B cell (primary cell): ENCODE data around the gene RCAN1. TPM values are rescaled to one million over a fixed set of nuclear protein-coding genes. Genes with fewer than 3 reads are reported as not detected.

Experiments
- ATAC-seq: fragments of 200-7000 bp; cut with Tn5 transposase; one replicate; pipeline ENCODE4 v1.10.0; 2021; ENCODE audit warnings: low read depth, mild to moderate bottlenecking, moderate number of reproducible peaks, moderate library complexity
- CTCF ChIA-PET: fragments of 350-600 bp; sonication (Branson Sonifier 250); formaldehyde crosslinking; loops from one replicate; lab custom pipeline; 2021; ENCODE audit warnings: antibody characterized with exemption, inconsistent platforms; lab: Charles Lee
- POLR2A ChIA-PET: fragments of 350-600 bp; sonication (Branson Sonifier 250); formaldehyde crosslinking; loops from one replicate; lab custom pipeline; 2021; ENCODE audit warnings: antibody characterized with exemption; lab: Charles Lee
- DNase-seq: peaks from one replicate; pipeline ENCODE4 v3.0.0; 2013
- H2AFZ ChIP-seq: 2 replicates; pipeline ENCODE4 v1.6.1; 2012; ENCODE audit warnings: mild to moderate bottlenecking, low read depth, low read length; ENCODE audit not compliant: insufficient read depth, poor library complexity, severe bottlenecking
- H3K27ac ChIP-seq, 2 donors: 1 replicate in 1 of 2; 2 replicates in 1 of 2; pipeline ENCODE4 v1.5.1; 2012 to 2013; ENCODE audit warnings: low read length in 2 of 2, mild to moderate bottlenecking in 2 of 2, moderate library complexity in 1 of 2
- H3K27me3 ChIP-seq, 4 experiments: fragments of 200-600 bp in 1 of 4; sonication (generic) in 1 of 4; replicated peaks in 1 of 4; 1 replicate in 2 of 4; 2 replicates in 2 of 4; pipeline versions ENCODE4 v1.6.1 to v1.7.0; 2013 to 2016; ENCODE audit warnings: low read length in 3 of 4, mild to moderate bottlenecking in 2 of 4, mixed read lengths in 1 of 4, moderate library complexity in 1 of 4; ENCODE audit not compliant: insufficient read depth in 4 of 4, control insufficient read depth in 3 of 4; ENCODE audit errors: control extremely low read depth in 1 of 4
- H3K36me3 ChIP-seq, 2 experiments: replicated peaks in 1 of 2; 1 replicate in 1 of 2; 2 replicates in 1 of 2; pipeline versions ENCODE4 v1.6.1 to v1.7.1; 2013; ENCODE audit warnings: low read length in 1 of 2; ENCODE audit not compliant: insufficient read depth in 2 of 2, control insufficient read depth in 1 of 2; ENCODE audit errors: control extremely low read depth in 1 of 2, extremely low read depth in 1 of 2
- H3K4me1 ChIP-seq, 2 donors: fragments of 200-600 bp in 1 of 2; sonication (generic) in 1 of 2; 1 replicate in 1 of 2; 2 replicates in 1 of 2; pipeline versions ENCODE4 v1.5.1 to v1.6.1; 2013 to 2017; ENCODE audit warnings: low read length in 2 of 2; ENCODE audit not compliant: control insufficient read depth in 2 of 2, insufficient read depth in 2 of 2
- H3K4me2 ChIP-seq: replicated peaks from 2 replicates; pipeline ENCODE3; 2012; ENCODE audit warnings: mild to moderate bottlenecking, low read depth, low read length; ENCODE audit not compliant: poor library complexity, severe bottlenecking
- H3K4me3 ChIP-seq, 5 experiments: fragments of 200-600 bp in 1 of 5; sonication (generic) in 1 of 5; 1 replicate in 3 of 5; 2 replicates in 2 of 5; pipeline versions ENCODE4 v1.5.1 to v1.7.0; 2011 to 2016; ENCODE audit warnings: low read length in 4 of 5, mild to moderate bottlenecking in 4 of 5, low read depth in 2 of 5, control low read depth in 1 of 5, moderate library complexity in 1 of 5; ENCODE audit not compliant: insufficient read depth in 1 of 5; ENCODE audit errors: control extremely low read depth in 1 of 5, extremely low read depth in 1 of 5
- H3K79me2 ChIP-seq: fragments of 200-600 bp; sonication (generic); one replicate; pipeline ENCODE4 v1.6.0; 2016; ENCODE audit warnings: low read length; ENCODE audit not compliant: control insufficient read depth, insufficient read depth
- H3K9ac ChIP-seq: fragments of 200-600 bp; sonication (generic); 2 replicates; pipeline ENCODE4 v1.6.1; 2017; ENCODE audit warnings: mild to moderate bottlenecking, low read length, moderate library complexity
- H3K9me3 ChIP-seq, 3 donors: one replicate each; pipeline versions ENCODE4 v1.6.1 to v1.7.1; 2013; ENCODE audit warnings: low read length in 2 of 3; ENCODE audit not compliant: control insufficient read depth in 2 of 3, insufficient read depth in 1 of 3; ENCODE audit errors: control extremely low read depth in 1 of 3
- H4K20me1 ChIP-seq: 2 replicates; pipeline ENCODE4 v1.6.0; 2012; ENCODE audit warnings: mild to moderate bottlenecking, low read length; ENCODE audit not compliant: insufficient read depth, control insufficient read depth, poor library complexity, severe bottlenecking
- H3K27ac Mint-ChIP-seq: one replicate; pipeline ENCODE4 v1.8.0; 2021; ENCODE audit warnings: mixed read lengths
- H3K27me3 Mint-ChIP-seq: one replicate; pipeline ENCODE4 v1.8.0; 2021; ENCODE audit warnings: mixed read lengths
- H3K4me1 Mint-ChIP-seq: one replicate; pipeline ENCODE4 v1.8.0; 2021; ENCODE audit warnings: mixed read lengths
- H3K4me3 Mint-ChIP-seq: one replicate; pipeline ENCODE4 v1.8.0; 2021; ENCODE audit warnings: mixed read lengths
- H3K9me3 Mint-ChIP-seq: one replicate; pipeline ENCODE4 v1.8.0; 2022; ENCODE audit warnings: mixed read lengths; ENCODE audit not compliant: insufficient read depth
- EZH2 ChIP-seq: IDR thresholded peaks from 2 replicates; pipeline ENCODE4 v1.6.1; 2012; ENCODE audit warnings: borderline replicate concordance, low read depth, mild to moderate bottlenecking, moderate library complexity, low read length; ENCODE audit not compliant: insufficient read depth, poor library complexity, severe bottlenecking
- WGBS: methylation state at CpG from one replicate; pipeline ENCODE4 v1.1.5; 2013; ENCODE audit warnings: missing lambda C conversion rate; ENCODE audit not compliant: insufficient coverage; 5-methylcytosine and 5-hydroxymethylcytosine counted together
- intact Hi-C: fragments of 100-400 bp; cut with micrococcal nuclease; formaldehyde crosslinking; loops from one replicate; pipeline ENCODE4 v1.10.0; 2022
- polyA plus RNA-seq: library from polyadenylated mRNA; depleted of rRNA; stranded (reverse); fragments of >200 nt; gene quantifications from 2 replicates; pipeline ENCODE4 v1.2.3, GENCODE V29; 2012
- total RNA-seq, 2 donors: library from RNA; stranded (reverse); fragments of 120-200 nt in 1 of 2; gene quantifications; 1 replicate in 1 of 2; 2 replicates in 1 of 2; pipeline versions ENCODE4 v1.2.3 to v1.2.4, GENCODE V29; 2013 to 2022
- TF ChIP-seq, protein P1 (sequence below): fragments of 200-600 bp; IDR thresholded peaks from one replicate; pipeline ENCODE4 v1.8.0; 2022; ENCODE audit warnings: antibody characterized with exemption, mild to moderate bottlenecking

Gene RCAN1
- total and polyA plus RNA-seq, 2 donors (not counting 1 experiment from before 2014, with no cell fraction given) = 0.97 to 4.4 TPM

DNA sequence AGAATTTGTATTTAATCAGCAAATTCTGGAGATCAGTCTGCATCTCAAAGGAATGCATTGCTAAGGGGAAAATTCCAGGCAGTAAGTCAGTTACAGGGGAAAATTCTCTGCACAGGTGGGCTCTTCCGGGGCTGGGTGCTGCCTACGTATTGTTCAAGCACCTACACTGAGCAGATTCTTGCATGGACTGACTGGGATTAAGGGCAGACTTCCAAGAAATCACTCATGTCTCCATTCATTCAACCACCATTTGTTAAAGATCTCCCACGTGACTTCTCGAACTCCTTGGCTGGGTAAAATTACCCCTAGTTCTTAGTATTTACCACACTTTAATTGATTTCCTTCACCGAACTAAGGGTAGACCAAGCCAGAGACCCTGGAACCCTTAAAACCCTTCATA, 74.7 kb downstream of the RCAN1 start:
- DNase-seq (no peak), ATAC-seq (no peak)
- Histone ChIP-seq H3K9me3 (peaks cover 0 to 8% (median 5%) of the 10 kb centered on the region in 3 donors), H4K20me1 (no peaks in the 10 kb centered on the region), H3K79me2 (no peaks in the 10 kb centered on the region), H3K36me3 (no peaks in the 10 kb centered on the region), H2AFZ (no peak overlapping the region), H3K27ac (no peak overlapping the region), H3K27me3 (no peaks in the 10 kb centered on the region), H3K4me1 (peaks cover 8 to 14% of the 10 kb centered on the region in 2 donors), H3K9ac (no peak overlapping the region), H3K4me3 (no peak overlapping the region), H3K4me2 (no peak overlapping the region)
- ChIA-PET CTCF (no interaction called here), POLR2A (no interaction called here)
- intact Hi-C loops = no loop called here
- H3K27me3 Mint-ChIP-seq = no peaks in the 10 kb centered on the region
- no peaks in the 10 kb centered on the region for H3K9me3 Mint-ChIP-seq
- no peak overlapping the region for H3K27ac Mint-ChIP-seq
- TF ChIP-seq EZH2 = no peak
- TF ChIP-seq, protein P1, sequence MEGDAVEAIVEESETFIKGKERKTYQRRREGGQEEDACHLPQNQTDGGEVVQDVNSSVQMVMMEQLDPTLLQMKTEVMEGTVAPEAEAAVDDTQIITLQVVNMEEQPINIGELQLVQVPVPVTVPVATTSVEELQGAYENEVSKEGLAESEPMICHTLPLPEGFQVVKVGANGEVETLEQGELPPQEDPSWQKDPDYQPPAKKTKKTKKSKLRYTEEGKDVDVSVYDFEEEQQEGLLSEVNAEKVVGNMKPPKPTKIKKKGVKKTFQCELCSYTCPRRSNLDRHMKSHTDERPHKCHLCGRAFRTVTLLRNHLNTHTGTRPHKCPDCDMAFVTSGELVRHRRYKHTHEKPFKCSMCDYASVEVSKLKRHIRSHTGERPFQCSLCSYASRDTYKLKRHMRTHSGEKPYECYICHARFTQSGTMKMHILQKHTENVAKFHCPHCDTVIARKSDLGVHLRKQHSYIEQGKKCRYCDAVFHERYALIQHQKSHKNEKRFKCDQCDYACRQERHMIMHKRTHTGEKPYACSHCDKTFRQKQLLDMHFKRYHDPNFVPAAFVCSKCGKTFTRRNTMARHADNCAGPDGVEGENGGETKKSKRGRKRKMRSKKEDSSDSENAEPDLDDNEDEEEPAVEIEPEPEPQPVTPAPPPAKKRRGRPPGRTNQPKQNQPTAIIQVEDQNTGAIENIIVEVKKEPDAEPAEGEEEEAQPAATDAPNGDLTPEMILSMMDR = no peak
- 100% methylated on average over 4 of the region's 5 CpGs for whole genome bisulfite sequencing
- H3K4me3 Mint-ChIP-seq = no peak overlapping the region
- H3K4me1 Mint-ChIP-seq = peaks cover 12% of the 10 kb centered on the region

DNA sequence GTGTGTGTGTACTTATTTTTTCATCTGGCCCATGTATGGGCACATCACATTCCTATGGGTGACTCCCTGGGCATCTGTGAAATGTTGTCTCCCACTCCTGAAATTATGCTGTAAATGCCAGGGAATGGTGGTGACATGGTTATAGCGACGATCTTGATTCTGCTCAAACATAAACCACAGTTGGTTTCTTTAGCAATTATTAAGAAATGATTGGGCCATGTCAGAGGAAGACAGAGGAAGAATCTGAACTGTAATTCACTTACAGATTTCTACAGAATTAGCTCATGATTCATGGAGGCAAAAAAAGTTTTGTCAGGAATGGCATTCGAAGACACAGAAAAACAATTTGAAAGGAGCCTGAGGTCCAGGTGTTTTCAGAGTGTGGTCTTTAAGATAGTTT, 77.1 kb downstream of the RCAN1 start:
- Histone ChIP-seq H3K4me1 (no peaks in the 10 kb centered on the region), H3K4me2 (no peak overlapping the region), H4K20me1 (no peaks in the 10 kb centered on the region), H3K4me3 (no peak overlapping the region), H3K79me2 (no peaks in the 10 kb centered on the region), H3K9ac (no peak overlapping the region), H3K27ac (no peak overlapping the region), H2AFZ (no peak overlapping the region), H3K36me3 (no peaks in the 10 kb centered on the region), H3K27me3 (no peaks in the 10 kb centered on the region), H3K9me3 (no peaks in the 10 kb centered on the region)
- POLR2A ChIA-PET = no interaction called here
- Mint-ChIP-seq H3K9me3 (no peaks in the 10 kb centered on the region), H3K4me1 (no peaks in the 10 kb centered on the region), H3K27me3 (no peaks in the 10 kb centered on the region), H3K4me3 (no peak overlapping the region), H3K27ac (no peak overlapping the region)
- CTCF ChIA-PET = interaction anchor here (1.1 kb wide), 1 partner anchor 13 kb away, joined by 3 read pairs; no protein-coding TSS in a partner anchor
- TF ChIP-seq, protein P1 = no peak
- TF ChIP-seq EZH2 = no peak
- DNase-seq = no peak
- 100% methylated on average over 1 of the region's 3 CpGs for WGBS
- ATAC-seq = no peak
- intact Hi-C loops = no loop called here
